HG02588 (cell line): Measurements from ENCODE around the gene IGBP1.
"Not testable (repeated sequence)": the region's sequence is repeated elsewhere in the genome, so short reads cannot be mapped to it uniquely, and the experiment has no call there.

Source experiments
- ATAC-seq: cut with Tn5 transposase; IDR thresholded peaks from one replicate; pipeline ENCODE4 v1.9.1; 2021; ENCODE audit warnings: mild to moderate bottlenecking, moderate library complexity; ENCODE audit not compliant: unreplicated experiment

IGBP1 gene

GRCh38 chrX:70166601-70167590, 33.6 kb downstream of the IGBP1 start:
- ATAC-seq, result no peak

GRCh38 chrX:70168238-70169188, 35.3 kb downstream of the IGBP1 start:
- no peak for ATAC-seq

GRCh38 chrX:70169281-70169680, 36.0 kb downstream of the IGBP1 start:
- no peak for ATAC-seq

- ATAC-seq, result no peak
Observed at GRCh38 chrX:70171624-70172023, 38.4 kb downstream of the IGBP1 start.

GRCh38 chrX:70172221-70172620, 39.0 kb downstream of the IGBP1 start:
- no peak for ATAC-seq

DNA sequence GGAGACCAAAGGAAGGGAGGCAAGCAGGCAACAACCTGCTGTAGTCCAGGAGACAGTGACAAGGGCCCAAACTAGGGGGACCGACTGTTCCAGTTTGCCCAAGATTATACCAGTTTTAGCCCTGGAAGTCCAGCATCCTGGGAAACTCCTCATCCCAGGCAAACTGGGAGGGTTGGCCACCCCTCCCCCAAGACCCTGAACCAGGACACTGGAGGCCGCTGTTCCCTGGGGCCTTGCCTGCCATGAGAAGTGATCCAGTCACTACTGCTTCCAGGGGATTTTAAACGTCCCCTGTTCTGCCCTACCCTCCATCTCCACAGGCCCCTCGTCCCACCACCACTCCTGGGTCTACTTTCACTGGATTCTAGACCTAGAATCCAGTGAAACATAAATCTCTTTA, 39.7 kb downstream of the IGBP1 start:
- no peak for ATAC-seq

GRCh38 chrX:70174754-70175153, 41.5 kb downstream of the IGBP1 start:
- ATAC-seq, result no peak

DNA sequence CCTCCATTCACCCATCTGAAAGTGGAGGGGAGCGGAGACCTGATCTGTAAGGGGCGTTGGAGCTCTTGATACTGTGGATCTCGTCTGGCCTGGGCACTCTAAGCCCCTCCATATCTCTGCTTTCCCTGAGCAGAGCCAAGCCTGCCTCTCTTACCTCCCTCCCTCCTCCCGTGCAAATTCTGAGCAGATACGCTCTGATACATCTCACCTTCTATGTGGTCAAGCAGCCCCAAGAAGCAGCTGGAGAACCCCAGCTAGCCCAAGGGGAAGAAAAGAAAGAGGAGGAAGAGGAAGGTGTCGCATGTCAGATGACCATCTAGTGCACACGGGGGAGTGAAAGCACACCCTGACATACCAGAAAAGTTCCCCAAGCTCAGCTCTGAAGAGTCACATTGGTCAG, 42.1 kb downstream of the IGBP1 start:
- ATAC-seq, result no peak

- ATAC-seq, result peak; percentile 55
Observed at GRCh38 chrX:70176938-70177533, 43.8 kb downstream of the IGBP1 start, which contains the start of gene DGAT2L6. Gene DGAT2L6 (plus strand): TSS chrX:70177483. CDS start chrX:70177583, 100 bp downstream.

- no peak for ATAC-seq
Observed at GRCh38 chrX:70183091-70183490, 49.8 kb downstream of the IGBP1 start.

GRCh38 chrX:70190225-70190624, 57.0 kb downstream of the IGBP1 start:
- ATAC-seq, result no peak

GRCh38 chrX:70196961-70197720, 63.9 kb downstream of the IGBP1 start:
- ATAC-seq, result peak; percentile 62

GRCh38 chrX:70201732-70202131, 68.5 kb downstream of the IGBP1 start:
- ATAC-seq, result no peak

GRCh38 chrX:70208479-70208878, 75.2 kb downstream of the IGBP1 start:
- ATAC-seq, result no peak

- not testable (repeated sequence) for ATAC-seq
Observed at GRCh38 chrX:70209570-70209969, 76.3 kb downstream of the IGBP1 start.
